Stimulated activated naive B cell treated with anti-CD40 and anti-IgM and Interleukin-4, amounts not matched to agents 10 μg/mL and 1 μg/mL and 100 μg/mL, for 72 hours (primary cell): Measurements from ENCODE around the gene HYCC2.
A peak's percentile ranks its signal among the peaks of the same experiment; 100 is the strongest.
"Not testable (repeated sequence)": the region's sequence is repeated elsewhere in the genome, so short reads cannot be mapped to it uniquely, and the experiment has no call there.

Experiments used
- ATAC-seq, 2 donors: fragments of 150-1000 bp; cut with Tn5 transposase; replicated peaks; 2 replicates each; pipeline ENCODE4 v1.10.0; 2021; ENCODE audit warnings: moderate library complexity in 1 of 2
- DNase-seq: peaks from one replicate; pipeline ENCODE4 v3.0.0; 2021
- H3K27ac Mint-ChIP-seq: one replicate; pipeline ENCODE4 v1.8.0; 2022; ENCODE audit warnings: mild to moderate bottlenecking, mixed read lengths
- H3K27me3 Mint-ChIP-seq, 2 donors: one replicate each; pipeline ENCODE4 v1.8.0; 2022; ENCODE audit warnings: mixed read lengths in 2 of 2
- H3K36me3 Mint-ChIP-seq, 2 donors: one replicate each; pipeline ENCODE4 v1.8.0; 2022; ENCODE audit warnings: mixed read lengths in 2 of 2, mild to moderate bottlenecking in 1 of 2
- H3K4me1 Mint-ChIP-seq, 2 donors: one replicate each; pipeline ENCODE4 v1.8.0; 2022; ENCODE audit warnings: mixed read lengths in 2 of 2, mild to moderate bottlenecking in 1 of 2
- H3K4me3 Mint-ChIP-seq, 2 donors: one replicate each; pipeline ENCODE4 v1.8.0; 2022; ENCODE audit warnings: mild to moderate bottlenecking in 2 of 2, mixed read lengths in 2 of 2, moderate library complexity in 1 of 2
- H3K9me3 Mint-ChIP-seq, 2 donors: one replicate each; pipeline ENCODE4 v1.8.0; 2022; ENCODE audit warnings: mixed read lengths in 2 of 2, mild to moderate bottlenecking in 1 of 2

The HYCC2 gene

GRCh38 chr2:201057087-201057521 lies 14.4 kb downstream of the HYCC2 start:
- DNase-seq = no peak
- H3K9me3 Mint-ChIP-seq = no peaks in the 10 kb centered on the region
- H3K27ac Mint-ChIP-seq = peak overlapping the region; percentile 47
- H3K27me3 Mint-ChIP-seq = no peaks in the 10 kb centered on the region
- peaks cover 18 to 36% of the 10 kb centered on the region in 2 donors for H3K4me1 Mint-ChIP-seq
- peak; percentile 77 to 79 for ATAC-seq
- no peak overlapping the region for H3K4me3 Mint-ChIP-seq
- peaks cover 8 to 33% of the 10 kb centered on the region in 2 donors for H3K36me3 Mint-ChIP-seq

DNA sequence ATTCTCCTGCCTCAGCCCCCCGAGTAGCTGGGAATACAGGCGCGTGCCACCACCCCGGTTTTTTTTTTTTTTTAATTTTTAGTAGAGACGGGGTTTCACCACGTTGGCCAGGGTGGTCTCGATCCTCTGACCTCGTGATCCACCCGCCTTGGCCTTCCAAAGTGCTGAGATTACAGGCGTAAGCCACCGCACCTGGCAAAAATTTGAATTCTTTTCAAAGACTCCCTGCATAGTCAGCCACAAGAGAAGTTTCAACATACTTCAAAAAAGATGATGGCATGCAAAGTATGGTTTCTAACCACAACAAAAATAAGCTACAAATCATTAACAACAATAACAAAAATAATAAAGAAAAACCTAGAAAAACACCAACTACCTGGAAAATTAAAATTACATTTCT lies 22.0 kb downstream of the HYCC2 start:
- Mint-ChIP-seq H3K27ac (no peak overlapping the region), H3K27me3 (no peaks in the 10 kb centered on the region), H3K36me3 (peaks cover 20 to 43% of the 10 kb centered on the region in 2 donors), H3K4me3 (no peak overlapping the region), H3K9me3 (peaks cover 3 to 7% of the 10 kb centered on the region in 2 donors), H3K4me1 (peaks cover 7 to 19% of the 10 kb centered on the region in 2 donors)
- ATAC-seq = no peak
- no peak for DNase-seq

DNA sequence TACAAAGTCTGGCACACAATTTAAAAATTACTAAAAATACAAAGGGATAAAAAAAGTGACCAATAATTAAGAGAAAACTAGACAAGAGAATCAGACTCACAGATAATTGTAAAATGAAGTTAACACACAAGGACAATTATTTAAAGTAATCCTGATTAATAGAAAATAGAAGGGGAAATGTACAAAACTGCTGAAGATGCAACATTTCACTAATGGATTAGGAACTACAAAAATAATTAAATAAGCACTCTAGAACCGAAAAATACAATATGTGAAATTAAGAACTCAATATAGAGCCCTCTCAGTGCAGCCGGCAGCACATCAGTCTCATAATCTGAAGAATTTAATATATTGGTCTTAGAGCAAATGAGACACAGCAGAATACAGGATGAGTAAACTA lies 24.6 kb downstream of the HYCC2 start:
- no peak overlapping the region for H3K27ac Mint-ChIP-seq
- no peak for ATAC-seq
- H3K4me3 Mint-ChIP-seq = no peak overlapping the region

GRCh38 chr2:201043050-201043449 lies 28.4 kb downstream of the HYCC2 start:
- not testable (repeated sequence) for ATAC-seq, H3K27ac Mint-ChIP-seq, H3K27me3 Mint-ChIP-seq, DNase-seq, H3K9me3 Mint-ChIP-seq, H3K4me3 Mint-ChIP-seq
- H3K4me1 Mint-ChIP-seq = peaks cover 7 to 14% of the 10 kb centered on the region in 2 donors
- H3K36me3 Mint-ChIP-seq = peaks cover 31 to 37% of the 10 kb centered on the region in 2 donors

More for the DNA sequence above, 24.6 kb downstream of the HYCC2 start:
- H3K36me3 Mint-ChIP-seq = peaks cover 25 to 36% of the 10 kb centered on the region in 2 donors
- H3K4me1 Mint-ChIP-seq = peaks cover 3 to 10% of the 10 kb centered on the region in 2 donors
- no peak for DNase-seq
- H3K27me3 Mint-ChIP-seq = no peaks in the 10 kb centered on the region
- H3K9me3 Mint-ChIP-seq = peaks cover 3 to 7% of the 10 kb centered on the region in 2 donors

- H3K4me3 Mint-ChIP-seq, ATAC-seq, H3K27me3 Mint-ChIP-seq, H3K9me3 Mint-ChIP-seq, DNase-seq: not testable (repeated sequence)
- peak overlapping the region; percentile 69 for H3K27ac Mint-ChIP-seq
- H3K36me3 Mint-ChIP-seq = peaks cover 32 to 37% of the 10 kb centered on the region in 2 donors
- H3K4me1 Mint-ChIP-seq = peaks cover 7 to 14% of the 10 kb centered on the region in 2 donors
Measured at GRCh38 chr2:201042451-201042850, 29.0 kb downstream of the HYCC2 start.

DNA sequence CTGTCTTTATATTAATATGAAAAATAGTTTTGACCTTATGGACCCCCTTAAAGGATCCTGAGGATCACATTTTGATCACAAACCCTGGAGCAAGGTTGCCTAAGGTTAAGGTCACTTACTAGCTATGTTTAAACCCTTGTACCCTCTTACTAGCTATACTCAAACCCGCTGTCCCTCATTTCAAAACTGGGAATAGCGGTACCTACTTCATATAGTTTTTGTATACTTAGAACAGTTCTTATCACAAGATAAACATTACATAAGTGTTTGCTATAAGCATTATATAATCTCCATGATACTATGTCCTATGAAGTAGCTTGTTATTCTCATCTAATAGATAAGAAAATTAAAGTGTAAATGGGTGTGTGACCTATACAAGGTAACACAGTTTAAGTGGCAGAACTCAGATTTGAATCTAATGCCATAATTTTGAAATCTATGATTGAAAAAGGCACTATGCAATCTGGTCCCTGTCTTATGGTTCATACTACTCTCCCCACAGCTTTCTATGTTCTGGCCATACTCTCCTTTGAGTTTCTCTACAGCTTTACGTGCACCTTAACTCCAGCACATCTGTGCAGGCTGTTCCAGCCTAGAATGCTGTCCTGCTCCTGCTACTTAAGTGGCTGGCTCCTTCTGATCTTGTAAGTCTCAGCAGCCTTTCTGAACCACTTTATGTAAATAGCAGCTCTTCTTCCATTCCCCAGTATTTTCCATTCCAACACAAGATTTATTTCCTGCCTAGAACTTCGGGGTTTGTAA lies 30.4 kb downstream of the HYCC2 start:
- no peak overlapping the region for H3K4me3 Mint-ChIP-seq
- H3K27me3 Mint-ChIP-seq = no peaks in the 10 kb centered on the region
- peaks cover 9 to 12% of the 10 kb centered on the region in 2 donors for H3K4me1 Mint-ChIP-seq
- H3K36me3 Mint-ChIP-seq = peaks cover 23 to 32% of the 10 kb centered on the region in 2 donors
- H3K27ac Mint-ChIP-seq = no peak overlapping the region
- ATAC-seq (no peak), DNase-seq (no peak)
- peaks cover 0 to 2% of the 10 kb centered on the region in 2 donors for H3K9me3 Mint-ChIP-seq

DNA sequence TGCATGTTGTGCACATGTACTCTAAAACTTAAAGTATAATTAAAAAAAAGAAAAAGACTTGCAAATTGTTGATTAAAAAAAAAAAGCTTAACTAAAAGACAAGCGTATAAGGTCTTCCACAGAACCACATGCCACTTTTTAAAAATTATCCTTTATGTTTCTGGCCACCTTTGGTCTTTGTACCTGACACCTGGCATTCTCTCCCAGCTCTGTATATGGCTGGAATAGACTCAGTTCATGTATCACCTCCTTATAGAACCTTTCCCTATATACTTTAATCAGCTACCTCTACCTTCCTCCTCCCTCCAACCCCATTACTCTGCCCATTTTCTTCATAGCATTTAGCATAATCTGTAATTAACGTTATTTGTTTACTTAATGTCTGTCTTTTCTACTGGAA lies 32.6 kb downstream of the HYCC2 start:
- DNase-seq (no peak), ATAC-seq (no peak)
- Mint-ChIP-seq H3K27ac (no peak overlapping the region), H3K27me3 (no peaks in the 10 kb centered on the region), H3K4me3 (no peak overlapping the region), H3K4me1 (peaks cover 9 to 12% of the 10 kb centered on the region in 2 donors), H3K9me3 (peaks cover 0 to 5% of the 10 kb centered on the region in 2 donors), H3K36me3 (peaks cover 27 to 44% of the 10 kb centered on the region in 2 donors)

DNA sequence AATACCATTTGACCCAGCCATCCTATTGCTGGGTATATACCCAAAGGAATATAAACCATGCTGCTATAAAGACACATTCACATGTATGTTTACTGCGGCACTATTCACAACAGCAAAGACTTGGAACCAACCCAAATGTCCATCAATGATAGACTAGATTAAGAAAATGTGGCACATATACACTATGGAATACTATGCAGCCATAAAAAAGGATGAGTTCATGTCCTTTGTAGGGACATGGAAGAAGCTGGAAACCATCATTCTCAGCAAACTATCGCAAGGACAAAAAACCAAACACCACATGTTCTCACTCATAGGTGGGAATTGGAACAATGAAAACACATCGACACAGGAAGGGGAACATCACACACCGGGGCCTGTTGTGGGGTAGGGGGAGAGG lies 33.1 kb downstream of the HYCC2 start:
- not testable (repeated sequence) for H3K4me3 Mint-ChIP-seq, H3K9me3 Mint-ChIP-seq, H3K27ac Mint-ChIP-seq, ATAC-seq, DNase-seq, H3K27me3 Mint-ChIP-seq
- peaks cover 25 to 44% of the 10 kb centered on the region in 2 donors for H3K36me3 Mint-ChIP-seq
- peaks cover 9 to 12% of the 10 kb centered on the region in 2 donors for H3K4me1 Mint-ChIP-seq

- not testable (repeated sequence) for H3K27ac Mint-ChIP-seq, DNase-seq, H3K9me3 Mint-ChIP-seq, H3K27me3 Mint-ChIP-seq, H3K4me3 Mint-ChIP-seq, ATAC-seq, H3K4me1 Mint-ChIP-seq
- H3K36me3 Mint-ChIP-seq = peaks cover 25 to 33% of the 10 kb centered on the region in 2 donors
Measured at GRCh38 chr2:201034355-201034754, 37.1 kb downstream of the HYCC2 start.

DNA sequence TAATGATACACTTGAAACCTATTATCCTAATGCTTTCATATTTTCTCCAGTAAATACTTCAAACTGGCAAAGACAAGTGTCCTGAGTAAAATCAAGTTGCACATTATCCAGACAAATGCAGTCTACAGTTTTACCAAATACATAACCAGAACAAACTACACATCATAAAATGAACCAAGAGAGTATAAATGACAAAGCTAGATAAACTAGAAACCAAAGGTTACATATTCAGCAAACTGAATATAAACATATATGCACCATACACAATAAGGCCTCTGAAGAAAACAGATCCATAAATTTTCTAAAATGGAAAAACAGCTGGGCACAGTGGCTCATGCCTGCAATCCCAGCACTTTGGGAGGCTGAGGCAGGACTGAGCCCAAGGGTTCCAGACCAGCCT lies 47.0 kb downstream of the HYCC2 start:
- Mint-ChIP-seq H3K4me3 (no peak overlapping the region), H3K9me3 (peaks cover 0 to 3% of the 10 kb centered on the region in 2 donors), H3K27ac (no peak overlapping the region), H3K36me3 (peaks cover 25 to 52% of the 10 kb centered on the region in 2 donors), H3K27me3 (no peaks in the 10 kb centered on the region), H3K4me1 (peaks cover 19 to 24% of the 10 kb centered on the region in 2 donors)
- DNase-seq (no peak), ATAC-seq (no peak)

- ATAC-seq = no peak
- H3K27me3 Mint-ChIP-seq = no peaks in the 10 kb centered on the region
- no peak for DNase-seq
- no peak overlapping the region for H3K27ac Mint-ChIP-seq
- no peaks in the 10 kb centered on the region for H3K9me3 Mint-ChIP-seq
- H3K36me3 Mint-ChIP-seq = peaks cover 16 to 36% of the 10 kb centered on the region in 2 donors
- H3K4me1 Mint-ChIP-seq = peaks cover 9 to 11% of the 10 kb centered on the region in 2 donors
- no peak overlapping the region for H3K4me3 Mint-ChIP-seq
Measured at GRCh38 chr2:201021914-201022313, 49.6 kb downstream of the HYCC2 start.
